Body of pancreas (tissue), 4 donors: ENCODE results near the gene NOP14.

Experiments used
- POLR2A ChIP-seq, 3 donors: fragments of 450-650 bp; IDR thresholded peaks; one replicate each; pipeline ENCODE4 v1.6.1; 2016; ENCODE audit warnings: antibody characterized with exemption in 3 of 3, mild to moderate bottlenecking in 2 of 3
- TF ChIP-seq, protein P1 (sequence below), 7 experiments: fragments of 450-650 bp in 4 of 7; fragments of 200-600 bp in 3 of 7; sonication (generic) in 3 of 7; IDR thresholded peaks; one replicate each; pipeline ENCODE4 v1.5.1; 2016 to 2019; ENCODE audit warnings: antibody characterized with exemption in 7 of 7

DNA sequence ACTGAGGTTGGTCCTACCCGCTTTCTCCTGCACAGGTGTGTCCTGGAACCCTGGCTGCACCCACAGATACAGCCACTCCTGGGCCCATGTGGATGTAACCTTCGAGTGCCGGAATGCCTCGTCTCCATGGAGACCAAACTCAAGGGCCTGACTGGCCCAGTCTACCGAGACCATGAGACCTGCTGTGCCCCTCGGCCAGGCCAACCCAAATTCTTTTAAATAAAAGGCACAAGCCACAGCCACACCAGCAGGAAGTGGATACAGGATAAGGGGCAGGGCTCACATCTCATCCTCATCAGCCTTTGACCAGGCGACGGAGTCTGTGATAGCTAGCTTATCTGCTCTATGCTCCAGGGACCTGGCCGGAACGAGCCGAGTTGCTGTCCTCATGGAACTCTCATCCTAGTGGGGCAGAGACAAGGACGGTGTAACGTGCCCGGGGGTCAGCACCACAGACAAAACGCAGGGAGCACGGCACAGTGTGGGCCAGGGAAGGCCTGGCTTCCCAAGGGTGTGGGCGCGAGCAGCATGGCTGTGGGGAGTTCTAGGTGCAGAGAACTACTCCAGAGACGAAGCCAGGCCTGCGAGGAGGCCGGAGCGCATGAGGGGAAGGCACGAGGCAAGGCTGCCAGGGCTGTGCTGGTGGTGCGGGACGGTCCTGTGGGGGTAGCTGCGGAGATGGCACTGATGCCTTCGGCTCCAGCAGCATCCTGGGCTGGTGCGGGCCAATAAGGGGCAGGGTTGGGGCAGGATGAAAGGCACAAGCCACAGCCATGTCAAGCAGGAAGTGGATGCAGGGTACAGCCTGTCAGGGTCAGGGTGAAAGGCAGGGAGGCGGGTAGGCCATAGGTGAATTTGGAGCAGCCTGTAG, 22.7 kb downstream of the NOP14 start:
- TF ChIP-seq, protein P1, sequence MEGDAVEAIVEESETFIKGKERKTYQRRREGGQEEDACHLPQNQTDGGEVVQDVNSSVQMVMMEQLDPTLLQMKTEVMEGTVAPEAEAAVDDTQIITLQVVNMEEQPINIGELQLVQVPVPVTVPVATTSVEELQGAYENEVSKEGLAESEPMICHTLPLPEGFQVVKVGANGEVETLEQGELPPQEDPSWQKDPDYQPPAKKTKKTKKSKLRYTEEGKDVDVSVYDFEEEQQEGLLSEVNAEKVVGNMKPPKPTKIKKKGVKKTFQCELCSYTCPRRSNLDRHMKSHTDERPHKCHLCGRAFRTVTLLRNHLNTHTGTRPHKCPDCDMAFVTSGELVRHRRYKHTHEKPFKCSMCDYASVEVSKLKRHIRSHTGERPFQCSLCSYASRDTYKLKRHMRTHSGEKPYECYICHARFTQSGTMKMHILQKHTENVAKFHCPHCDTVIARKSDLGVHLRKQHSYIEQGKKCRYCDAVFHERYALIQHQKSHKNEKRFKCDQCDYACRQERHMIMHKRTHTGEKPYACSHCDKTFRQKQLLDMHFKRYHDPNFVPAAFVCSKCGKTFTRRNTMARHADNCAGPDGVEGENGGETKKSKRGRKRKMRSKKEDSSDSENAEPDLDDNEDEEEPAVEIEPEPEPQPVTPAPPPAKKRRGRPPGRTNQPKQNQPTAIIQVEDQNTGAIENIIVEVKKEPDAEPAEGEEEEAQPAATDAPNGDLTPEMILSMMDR (IDR thresholded peaks at IDR 0.05), result no peak
- TF ChIP-seq POLR2A (IDR thresholded peaks at IDR 0.05), result no peak
